Adrenal gland (tissue), 12 donors: Measurements from ENCODE around the gene TUBB3. TPM values are rescaled to one million over a fixed set of nuclear protein-coding genes. Genes with fewer than 3 reads are reported as not detected.
"Not testable (repeated sequence)": the region's sequence is repeated elsewhere in the genome, so short reads cannot be mapped to it uniquely, and the experiment has no call there.

ENCODE experiments used
- DNase-seq, 7 donors: peaks; one replicate each; pipeline ENCODE4 v3.0.0-alpha.2; 2019 to 2020
- H3K27ac ChIP-seq, 5 donors: fragments of 200-600 bp; sonication (generic) in 4 of 5; 1 replicate in 3 of 5; 2 replicates in 2 of 5; pipeline versions ENCODE4 v1.5.1 to v1.8.0; 2016 to 2020; ENCODE audit warnings: mild to moderate bottlenecking in 1 of 5
- H3K27me3 ChIP-seq: fragments of 200-600 bp; 2 replicates; pipeline ENCODE4 v1.8.0; 2021
- H3K36me3 ChIP-seq, 2 donors: fragments of 200-600 bp; replicated peaks in 1 of 2; 1 replicate in 1 of 2; 2 replicates in 1 of 2; pipeline versions ENCODE4 v1.5.1 to v1.8.0; 2018 to 2022
- H3K4me1 ChIP-seq, 2 donors: fragments of 200-600 bp; replicated peaks in 1 of 2; 1 replicate in 1 of 2; 2 replicates in 1 of 2; pipeline versions ENCODE4 v1.5.1 to v1.8.0; 2018 to 2021
- H3K4me3 ChIP-seq, 4 donors: fragments of 200-600 bp; sonication (generic) in 3 of 4; one replicate each; pipeline ENCODE4 v1.5.1; 2016 to 2018
- H3K9me3 ChIP-seq, 3 donors: fragments of 200-600 bp; sonication (generic) in 1 of 3; replicated peaks in 1 of 3; 1 replicate in 2 of 3; 2 replicates in 1 of 3; pipeline versions ENCODE4 v1.5.1 to v1.8.0; 2016 to 2021
- CTCF ChIP-seq, 6 experiments: fragments of 450-650 bp in 4 of 6; fragments of 200-600 bp in 2 of 6; sonication (generic) in 1 of 6; IDR thresholded peaks; 1 replicate in 5 of 6; 2 replicates in 1 of 6; pipeline versions ENCODE4 v1.5.1 to v1.8.0; 2016 to 2021; ENCODE audit warnings: antibody characterized with exemption in 6 of 6, mild to moderate bottlenecking in 2 of 6, moderate library complexity in 1 of 6
- POLR2A ChIP-seq, 2 donors: fragments of 450-650 bp; IDR thresholded peaks; one replicate each; pipeline ENCODE4 v1.6.1; 2017; ENCODE audit warnings: antibody characterized with exemption in 2 of 2, mild to moderate bottlenecking in 2 of 2, moderate library complexity in 1 of 2
- whole genome bisulfite sequencing, 4 donors: extraction: QIAGEN DNeasy Blood & Tissue Kit in 2 of 4; methylation state at CpG; one replicate each; pipeline versions ENCODE4 v1.1.5 to v1.1.7; 2013 to 2017; 5-methylcytosine and 5-hydroxymethylcytosine counted together
- intact Hi-C, 2 donors: fragments of 100-400 bp; cut with DNase I; formaldehyde crosslinking; loops; one replicate each; pipeline versions ENCODE4 v1.14.1 to v1.15.0; 2022 to 2023
- polyA plus RNA-seq, 3 donors: library from polyadenylated mRNA; stranded (reverse); fragments of 200-250 nt in 2 of 3; fragments of 350-450 nt in 1 of 3; fragmentation: Illumina TruSeq in 1 of 3; extraction: RNeasy Lipid Tissue Mini Kit (QIAGEN cat#74804) in 1 of 3; gene quantifications; one replicate each; pipeline ENCODE4 v1.2.3, GENCODE V29; 2013 to 2014
- total RNA-seq, 9 donors: library from RNA; depleted of rRNA in 4 of 9; stranded (reverse); fragments of >200 nt in 4 of 9; fragments of 120-200 nt in 1 of 9; fragmentation: NEBNext Ultra II Directional in 1 of 9; extraction: Animal tissue kit (Norgen Biotek cat#: 25700) in 1 of 9; gene quantifications; one replicate each; pipeline versions ENCODE4 v1.1.0 to v1.2.4, GENCODE V29; 2013 to 2023
- donor health status: healthy with polysubstance abuse.
- donor health status: Bipolar disorder and iron deficiency.
- donor health status: DM: yes; HTN: yes; CAD: no.
- donor health status: DM: no; HTN: no; CAD: no.
- donor health status: DM: no; HTN: no; CAD: no.
- donor health status: DM: yes; HTN: yes; CAD: no.

Gene TUBB3
- total and polyA plus RNA-seq, 12 donors = 6.4 to 63.8 (median 14.5) TPM

- Histone ChIP-seq H3K27me3 (no peaks in the 10 kb centered on the region), H3K4me1 (peaks cover 0 to 9% of the 10 kb centered on the region in 2 donors), H3K27ac (no peak overlapping the region), H3K9me3 (no peaks in the 10 kb centered on the region), H3K4me3 (no peak overlapping the region), H3K36me3 (peaks cover 0 to 34% of the 10 kb centered on the region in 2 donors)
- intact Hi-C loops = no loop called here
- WGBS, 4 donors = 79 to 84% (median 81%) methylated on average over 11 to 14 of the region's 14 CpGs
- no peak for TF ChIP-seq POLR2A (IDR thresholded peaks at IDR 0.05)
- DNase-seq = no peak
These were observed 10.5 kb upstream of the TUBB3 start for GRCh38 chr16:89912627-89913026.

GRCh38 chr16:89913408-89914387 is 9.4 kb upstream of the TUBB3 start:
- Histone ChIP-seq H3K27ac (no peak overlapping the region), H3K36me3 (peaks cover 0 to 34% of the 10 kb centered on the region in 2 donors), H3K9me3 (no peaks in the 10 kb centered on the region), H3K4me3 (no peak overlapping the region), H3K4me1 (peaks cover 10 to 20% of the 10 kb centered on the region in 2 donors), H3K27me3 (no peaks in the 10 kb centered on the region)
- TF ChIP-seq CTCF (IDR thresholded peaks at IDR 0.05) = no peak
- TF ChIP-seq POLR2A (IDR thresholded peaks at IDR 0.05) = no peak
- intact Hi-C loops = no loop called here
- WGBS, 4 donors = 72 to 84% (median 80%) methylated on average over 17 to 30 of the region's 30 CpGs
- no peak for DNase-seq

- H3K27me3 ChIP-seq, H3K27ac ChIP-seq, H3K9me3 ChIP-seq, DNase-seq, H3K4me3 ChIP-seq, intact Hi-C loops: not testable (repeated sequence)
- H3K36me3 ChIP-seq = peaks cover 0 to 25% of the 10 kb centered on the region in 2 donors
- H3K4me1 ChIP-seq = peaks cover 10 to 23% of the 10 kb centered on the region in 2 donors
- 40 to 64% (median 58%) methylated on average over 2 to 11 of the region's 11 CpGs for WGBS, 4 donors
These were observed 8.4 kb upstream of the TUBB3 start for GRCh38 chr16:89914642-89915285.

- TF ChIP-seq CTCF (IDR thresholded peaks at IDR 0.05) = no peak
- TF ChIP-seq POLR2A (IDR thresholded peaks at IDR 0.05) = no peak
- H3K4me3 ChIP-seq = no peak overlapping the region
- H3K27me3 ChIP-seq = no peaks in the 10 kb centered on the region
- H3K27ac ChIP-seq = no peak overlapping the region
- DNase-seq = no peak
- 69 to 72% (median 70%) methylated on average over 8 to 40 of the region's 40 CpGs for WGBS, 4 donors
- H3K9me3 ChIP-seq = no peaks in the 10 kb centered on the region
- H3K36me3 ChIP-seq = peaks cover 0 to 18% of the 10 kb centered on the region in 2 donors
- peaks cover 10 to 20% of the 10 kb centered on the region in 2 donors for H3K4me1 ChIP-seq
- intact Hi-C loops = no loop called here
These were observed 7.6 kb upstream of the TUBB3 start for GRCh38 chr16:89915303-89916232.
